HG03439 (cell line): ENCODE data around the gene LENG8.
"Not testable (repeated sequence)": the region's sequence is repeated elsewhere in the genome, so short reads cannot be mapped to it uniquely, and the experiment has no call there.

Source experiments
- ATAC-seq: cut with Tn5 transposase; IDR thresholded peaks from one replicate; pipeline ENCODE4 v1.9.1; 2021; ENCODE audit warnings: mild to moderate bottlenecking, moderate library complexity; ENCODE audit not compliant: unreplicated experiment

The LENG8 gene

DNA sequence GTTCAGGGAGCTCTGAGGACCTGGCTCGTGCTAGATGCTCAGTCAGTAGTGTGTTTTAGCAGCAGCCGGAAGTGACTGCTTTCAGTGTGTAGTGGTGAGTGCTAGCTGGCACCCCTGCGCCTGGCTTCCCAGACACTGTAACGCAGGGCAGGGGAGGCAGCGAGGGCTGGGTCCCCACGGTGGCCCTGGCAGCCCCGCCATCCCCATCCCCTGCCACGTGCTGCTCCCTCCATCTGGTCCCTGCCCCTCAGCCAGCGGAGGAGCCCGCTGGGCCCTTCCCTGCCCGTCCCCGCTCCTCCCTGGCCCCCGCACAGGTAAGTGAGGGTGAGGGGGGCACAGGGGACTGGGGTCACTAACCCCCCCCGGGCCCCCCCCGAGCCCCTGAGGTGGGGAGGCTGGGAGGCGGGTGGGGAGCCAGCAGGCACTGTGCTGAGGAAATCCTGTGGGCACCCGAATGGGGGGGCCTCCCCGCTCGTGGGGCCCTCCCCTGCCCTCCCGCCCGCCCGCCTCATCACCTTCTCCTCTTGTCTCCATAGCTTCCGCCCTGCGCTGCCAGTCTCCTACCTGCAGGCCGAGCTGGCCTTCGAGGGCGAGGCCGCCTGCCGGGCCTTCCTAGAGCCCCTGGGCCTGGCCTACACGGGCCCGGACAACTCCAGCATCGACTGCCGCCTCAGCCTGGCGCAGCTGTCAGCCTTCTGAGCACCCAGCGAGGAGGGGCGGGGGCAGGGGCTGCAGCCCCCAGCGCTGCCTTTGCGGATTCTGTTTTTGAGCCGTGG is 11.4 kb downstream of the LENG8 start:
- no peak for ATAC-seq

DNA sequence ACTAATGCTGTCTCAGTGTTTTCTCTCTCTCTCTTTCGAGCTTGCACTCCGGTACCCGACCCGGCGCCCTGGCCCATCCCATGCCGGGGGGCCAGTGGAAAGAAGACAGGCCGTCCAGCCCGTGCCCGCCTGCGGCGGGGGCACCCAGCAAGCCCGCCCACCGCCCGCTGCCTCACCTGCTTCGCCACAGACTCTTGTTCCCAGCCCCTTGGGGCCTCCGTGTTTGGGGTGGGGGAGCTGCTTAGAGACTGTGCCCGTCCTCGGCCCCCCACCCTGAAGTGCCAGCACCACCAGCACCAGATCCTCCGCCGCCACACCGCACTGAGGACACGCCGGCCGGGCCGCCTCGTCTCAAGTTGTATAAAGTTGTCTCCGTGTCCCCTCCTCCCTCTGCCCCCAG is 12.2 kb downstream of the LENG8 start:
- ATAC-seq = no peak

DNA sequence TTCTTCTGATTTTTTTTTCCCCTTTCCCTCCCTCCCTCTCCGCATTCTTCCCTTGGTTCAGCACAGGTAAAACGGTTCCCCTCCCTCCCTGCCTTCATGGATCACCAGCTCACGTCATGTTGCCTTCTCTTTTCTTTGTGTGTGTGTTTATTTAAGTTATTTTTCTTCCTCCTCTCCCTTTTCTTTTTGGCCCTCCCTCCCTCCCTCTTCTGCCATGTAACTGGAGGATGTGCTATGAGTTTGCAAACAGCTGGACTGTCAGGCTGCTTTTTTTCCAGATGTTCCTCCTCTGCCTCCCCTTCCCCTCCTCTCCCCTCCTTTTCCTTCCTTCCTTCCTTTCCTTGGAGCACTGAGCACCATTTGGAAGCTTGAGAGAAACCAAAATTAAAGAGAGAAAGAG is 12.6 kb downstream of the LENG8 start:
- ATAC-seq = no peak

DNA sequence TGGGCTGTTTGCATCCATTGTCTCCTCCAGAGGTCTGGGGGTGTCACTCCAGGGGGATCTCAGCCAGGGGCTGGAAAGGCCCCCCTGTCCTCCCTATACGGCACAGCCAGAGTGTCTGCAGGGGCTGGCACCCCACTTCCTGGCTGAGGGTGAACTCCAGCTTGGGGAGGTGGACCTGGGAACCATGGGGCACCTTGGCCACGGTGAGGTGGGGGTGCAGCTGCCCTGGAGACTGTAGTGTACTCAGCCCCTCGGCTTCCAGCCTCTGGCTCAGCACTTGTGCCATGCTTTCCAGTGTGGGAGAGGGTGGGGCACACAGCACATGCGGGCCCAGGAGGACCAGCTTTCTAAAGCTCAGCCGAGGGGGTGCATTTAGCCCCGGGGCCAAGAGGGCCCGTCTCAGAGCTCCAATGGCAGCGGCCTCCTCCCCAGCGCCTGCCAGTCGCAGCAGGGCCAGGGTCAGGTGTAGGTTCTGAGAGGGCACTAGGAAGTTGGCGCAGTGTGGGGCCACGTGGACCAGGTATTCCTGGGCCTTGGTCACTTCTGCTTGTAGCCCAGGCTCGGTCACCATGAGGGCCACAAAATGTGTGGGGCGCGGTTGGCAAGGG is 13.2 kb downstream of the LENG8 start:
- ATAC-seq = no peak

DNA sequence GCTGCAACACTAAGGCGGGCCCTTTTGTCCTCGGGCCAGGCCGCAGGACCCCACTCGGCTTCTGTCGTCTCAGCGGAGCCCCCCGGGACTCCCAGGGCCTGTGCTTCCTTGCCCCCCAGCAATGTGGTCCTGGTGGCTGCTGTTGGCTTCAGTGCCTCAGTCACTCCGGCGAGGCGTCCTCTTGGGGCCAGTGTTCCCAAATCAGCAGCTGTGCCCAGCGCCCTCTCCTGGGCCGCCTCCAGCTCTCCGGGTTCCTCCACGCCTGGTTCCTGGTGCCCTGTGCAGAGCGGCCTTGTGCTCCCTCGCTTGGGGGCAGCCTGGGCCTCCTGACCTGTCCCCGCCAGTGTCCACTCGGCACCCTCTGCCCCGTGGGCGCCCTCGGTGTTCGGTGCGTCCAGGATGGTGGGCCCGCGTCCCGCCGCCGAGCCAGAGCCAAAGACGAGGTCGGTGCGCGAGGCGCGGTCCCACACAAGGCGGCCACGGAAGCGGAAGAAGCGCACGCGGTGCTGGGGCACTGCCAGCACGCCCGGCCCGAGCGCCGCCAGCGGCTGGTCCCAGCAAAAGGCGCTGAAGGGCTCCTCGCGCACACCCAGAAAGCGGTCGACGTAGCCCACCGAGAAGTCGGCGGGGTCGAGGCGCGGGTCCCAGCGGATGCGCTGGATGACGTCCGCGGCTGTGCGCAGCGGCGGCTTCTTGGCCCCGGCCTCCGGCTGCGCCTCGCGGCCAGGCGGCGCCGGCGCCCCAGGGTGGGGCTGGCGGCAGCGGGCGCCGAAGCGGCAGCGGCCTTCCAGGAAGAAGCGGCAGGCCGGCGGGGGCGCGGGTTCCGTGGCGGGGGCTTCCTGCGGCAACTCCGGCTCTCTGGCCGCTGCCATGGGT is 13.9 kb downstream of the LENG8 start:
- peak; percentile 22 for ATAC-seq

DNA sequence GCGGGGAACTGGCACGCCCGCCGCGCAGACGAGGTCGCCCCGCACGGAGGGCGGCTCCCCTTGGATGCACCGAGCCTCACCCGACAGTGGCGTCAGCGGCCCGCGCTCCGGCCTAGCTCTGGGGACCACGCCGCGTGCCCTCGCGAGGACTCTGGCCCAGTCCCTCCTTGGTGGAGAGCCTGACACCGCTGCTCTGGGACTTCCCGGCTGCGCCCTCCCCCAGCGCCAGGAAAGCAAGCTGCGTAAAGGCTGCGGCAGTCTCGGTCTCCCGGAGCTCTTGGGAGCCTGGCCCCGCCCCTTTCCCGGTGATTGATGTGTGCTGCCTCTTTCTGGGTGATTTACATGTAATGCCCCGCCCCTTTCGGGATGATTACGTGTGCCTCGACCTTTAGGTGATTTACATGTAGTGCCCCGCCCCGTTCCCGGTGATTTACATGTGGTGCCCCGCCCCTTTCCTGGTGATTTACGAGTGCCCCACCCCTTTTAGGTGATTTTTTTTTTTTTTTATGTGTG is 14.6 kb downstream of the LENG8 start, which contains the start of gene LENG9:
LENG9 (minus strand) TSS at position 248 of the 513 bp plus-strand sequence. CDS start 252 bp downstream, outside the sequence.
- ATAC-seq = peak; percentile 55

DNA sequence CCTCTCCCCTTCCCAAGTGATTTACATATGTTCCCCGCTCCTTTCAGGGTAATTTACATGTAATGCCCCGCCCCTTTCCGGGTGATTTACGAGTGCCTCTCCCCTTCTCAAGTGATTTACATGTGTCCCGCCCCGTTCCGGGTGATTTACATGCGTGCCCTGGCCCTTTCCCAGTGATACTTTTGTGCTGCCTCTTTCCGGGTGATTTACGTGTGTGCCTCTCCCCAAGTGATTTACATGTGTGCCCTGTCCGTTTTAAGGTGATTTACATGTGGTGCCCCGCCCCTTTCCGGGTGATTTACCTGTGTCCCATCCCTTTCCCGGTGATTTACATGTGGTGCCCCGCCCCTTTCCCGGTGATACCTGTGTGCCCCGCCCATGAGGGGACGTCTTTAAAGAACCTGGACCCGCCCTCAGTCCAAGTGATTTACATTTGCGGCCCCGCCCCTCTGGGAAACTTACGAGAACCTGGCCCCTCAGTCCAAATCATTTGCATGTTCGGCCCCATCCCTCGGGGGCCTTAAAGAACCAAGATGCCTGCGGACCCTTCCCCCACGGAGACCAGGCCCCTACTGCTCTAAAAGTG is 15.1 kb downstream of the LENG8 start:
- ATAC-seq = peak; percentile 46

DNA sequence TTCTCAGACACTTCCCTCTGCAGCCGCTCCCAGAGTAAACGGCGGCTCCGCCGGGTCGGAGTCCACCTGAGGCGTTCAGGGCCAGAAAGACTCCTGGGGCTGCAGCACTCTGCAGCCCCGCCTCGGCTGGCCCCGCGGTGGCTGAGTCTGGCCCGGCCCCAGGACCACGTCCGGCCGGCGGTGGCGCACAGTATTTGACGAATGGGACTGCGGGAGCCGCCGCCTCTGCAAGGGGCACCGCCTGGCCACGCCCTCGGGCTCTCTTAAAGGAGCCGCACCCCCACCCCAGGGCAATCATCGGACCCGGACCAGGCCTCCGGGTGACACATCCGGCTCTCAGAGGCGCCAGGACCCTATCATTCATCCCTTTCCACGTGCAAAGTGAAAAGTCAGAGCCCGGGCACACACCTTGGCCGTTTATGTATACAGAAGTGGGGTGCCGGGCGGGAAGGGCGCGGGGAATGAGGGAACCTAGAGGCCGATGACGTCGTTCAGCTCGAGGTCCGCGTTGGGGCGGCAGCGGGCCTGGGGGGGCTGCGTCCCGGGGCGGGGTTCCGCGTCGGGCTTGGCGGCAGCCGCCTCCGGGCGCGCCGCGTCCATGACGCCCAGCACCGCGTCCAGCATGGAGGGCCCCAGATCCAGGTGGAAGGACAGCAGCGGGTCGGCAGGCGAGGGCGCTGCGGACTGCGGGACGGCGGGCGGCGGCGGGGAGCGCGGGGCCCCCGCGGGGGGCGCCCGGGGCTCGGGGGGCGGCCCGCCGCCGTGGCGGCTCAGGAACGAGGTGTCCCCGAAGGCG is 15.8 kb downstream of the LENG8 start:
- peak; percentile 33 for ATAC-seq

DNA sequence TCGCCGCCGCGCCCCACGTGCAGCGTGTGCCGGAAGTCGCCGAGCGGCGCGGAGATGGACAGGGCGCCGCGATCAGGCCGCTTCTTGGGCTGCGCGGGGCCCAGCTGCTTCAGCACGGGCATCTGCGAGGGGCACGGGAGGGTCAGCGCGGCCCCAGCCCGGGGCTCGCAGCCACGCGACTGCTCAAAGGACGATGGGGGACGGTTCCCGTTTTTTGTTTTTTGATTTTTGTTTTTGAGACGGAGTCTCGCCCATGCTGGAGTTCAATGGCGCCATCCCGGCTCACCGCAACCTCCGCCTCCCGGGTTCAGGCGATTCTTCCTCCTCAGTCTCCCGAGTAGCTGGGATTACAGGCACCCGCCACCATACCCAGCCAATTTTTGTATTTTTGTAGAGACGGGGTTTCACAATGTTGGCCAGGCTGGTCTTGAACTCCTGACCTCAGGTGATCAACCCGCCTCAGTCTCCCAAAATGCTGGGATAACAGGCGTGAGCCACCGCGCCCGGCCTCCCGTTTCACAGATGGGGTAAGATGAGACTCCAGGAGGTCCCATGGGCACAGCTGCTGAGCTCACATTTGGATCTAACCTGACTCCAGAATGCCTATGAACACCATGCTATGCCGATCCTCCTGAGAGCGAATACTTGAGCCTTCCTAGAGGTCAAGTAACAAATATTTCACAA is 16.6 kb downstream of the LENG8 start:
- ATAC-seq = no peak

DNA sequence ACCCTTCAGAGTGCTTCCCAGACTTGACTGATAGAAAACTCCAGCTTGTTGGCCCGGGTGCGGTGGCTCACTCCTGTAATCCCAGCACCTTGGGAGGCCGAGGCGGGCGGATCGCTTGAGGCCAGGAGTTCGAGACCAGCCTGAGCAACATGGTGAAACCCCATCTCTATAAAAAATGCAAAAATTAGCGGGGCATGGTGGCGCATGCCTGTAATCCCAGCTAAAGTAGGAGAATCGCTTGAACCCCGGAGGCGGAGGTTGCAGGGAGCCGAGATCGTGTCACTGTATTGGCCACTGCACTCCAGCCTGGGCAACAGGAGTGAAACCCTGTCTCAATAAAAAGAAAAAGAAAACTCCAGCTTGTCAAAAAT is 17.1 kb downstream of the LENG8 start:
- not testable (repeated sequence) for ATAC-seq

DNA sequence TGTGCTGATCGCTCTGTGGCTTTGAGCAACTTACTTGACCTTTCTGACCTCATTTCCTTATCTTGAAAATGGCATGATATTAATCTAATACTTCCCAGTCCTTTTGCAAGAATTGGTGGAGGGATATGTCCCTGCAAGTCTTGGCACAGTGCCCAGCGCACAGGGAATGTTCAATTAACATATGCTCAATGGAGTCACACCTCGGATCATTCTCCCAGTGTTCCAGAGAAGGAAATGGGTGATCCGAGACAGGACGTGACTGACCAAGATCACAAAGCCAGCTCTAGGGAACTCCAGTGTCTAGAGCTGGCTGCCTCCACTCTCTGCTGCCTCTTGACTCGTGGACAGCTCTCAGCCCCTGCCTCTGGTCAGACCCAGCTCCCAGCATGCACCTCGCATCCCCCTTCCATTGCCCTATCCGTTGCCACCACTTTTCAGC is 20.5 kb downstream of the LENG8 start:
- ATAC-seq = no peak

DNA sequence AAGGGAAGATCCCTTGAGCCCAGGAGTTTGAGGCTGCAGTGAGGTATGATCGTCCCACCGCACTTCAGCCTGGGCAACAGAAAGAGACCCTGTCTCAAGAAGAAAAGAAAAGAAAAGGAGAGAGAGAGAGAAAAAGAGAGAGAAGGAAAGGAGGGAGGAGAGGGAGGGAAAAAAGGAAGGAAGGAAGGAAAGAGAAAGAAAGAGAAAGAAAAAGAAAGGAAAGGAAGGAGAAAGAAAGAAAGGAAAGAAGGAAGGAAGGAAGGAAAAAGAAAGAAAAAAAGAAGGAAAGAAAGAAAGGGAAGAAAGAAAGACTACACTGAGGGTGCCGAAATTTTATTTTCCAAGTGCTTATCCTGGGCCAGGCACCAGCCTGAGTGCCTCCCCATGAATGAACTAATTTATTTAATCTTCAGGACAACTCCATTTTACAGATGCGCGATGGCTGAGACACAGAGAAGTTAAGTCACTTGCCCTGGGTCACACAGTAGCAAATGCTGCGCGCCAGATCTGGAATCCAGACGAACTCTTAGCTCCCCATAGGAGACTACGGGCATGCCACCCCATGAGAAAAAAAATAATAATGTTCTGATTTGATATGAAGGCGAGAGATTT is 21.4 kb downstream of the LENG8 start:
- ATAC-seq = no peak

DNA sequence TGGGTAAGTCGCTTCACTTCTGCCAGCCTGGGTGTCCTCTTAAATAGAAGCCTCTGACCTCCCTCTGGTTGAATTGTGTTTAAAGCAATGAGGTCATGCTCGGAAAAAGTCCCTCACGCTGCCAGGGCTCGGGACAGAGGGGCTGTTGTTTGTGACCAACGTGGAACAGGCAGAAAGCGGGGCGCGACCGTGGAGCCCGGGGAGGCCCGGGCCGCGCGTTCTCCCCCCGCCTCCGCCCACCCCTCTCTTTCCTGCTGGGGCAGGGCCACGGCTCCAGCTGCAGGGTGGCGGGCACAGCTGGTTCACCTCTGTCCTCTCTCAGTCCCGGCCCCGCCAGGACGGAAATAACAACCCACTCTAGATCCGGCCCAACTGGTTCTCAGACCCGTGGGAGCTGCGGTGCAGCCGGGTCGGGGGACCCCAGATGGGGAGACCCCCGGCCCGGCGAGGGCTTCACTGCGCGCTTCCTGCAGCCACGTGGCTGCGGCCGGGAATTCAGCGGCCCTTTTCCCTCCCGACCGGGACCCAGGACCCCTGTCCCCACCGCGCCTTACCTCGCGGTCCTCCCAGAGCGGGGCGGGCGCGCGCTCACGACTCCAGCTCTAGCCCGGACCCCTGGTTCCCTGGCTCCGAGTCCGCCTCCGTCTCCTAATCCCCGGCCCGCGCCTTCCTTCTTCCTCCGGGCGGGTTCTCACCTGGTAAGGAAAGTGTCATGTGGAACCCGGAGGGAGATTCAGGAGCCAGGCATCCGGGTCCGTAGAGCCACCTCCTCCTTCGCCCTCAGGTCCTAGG is 22.2 kb downstream of the LENG8 start:
- ATAC-seq = no peak

DNA sequence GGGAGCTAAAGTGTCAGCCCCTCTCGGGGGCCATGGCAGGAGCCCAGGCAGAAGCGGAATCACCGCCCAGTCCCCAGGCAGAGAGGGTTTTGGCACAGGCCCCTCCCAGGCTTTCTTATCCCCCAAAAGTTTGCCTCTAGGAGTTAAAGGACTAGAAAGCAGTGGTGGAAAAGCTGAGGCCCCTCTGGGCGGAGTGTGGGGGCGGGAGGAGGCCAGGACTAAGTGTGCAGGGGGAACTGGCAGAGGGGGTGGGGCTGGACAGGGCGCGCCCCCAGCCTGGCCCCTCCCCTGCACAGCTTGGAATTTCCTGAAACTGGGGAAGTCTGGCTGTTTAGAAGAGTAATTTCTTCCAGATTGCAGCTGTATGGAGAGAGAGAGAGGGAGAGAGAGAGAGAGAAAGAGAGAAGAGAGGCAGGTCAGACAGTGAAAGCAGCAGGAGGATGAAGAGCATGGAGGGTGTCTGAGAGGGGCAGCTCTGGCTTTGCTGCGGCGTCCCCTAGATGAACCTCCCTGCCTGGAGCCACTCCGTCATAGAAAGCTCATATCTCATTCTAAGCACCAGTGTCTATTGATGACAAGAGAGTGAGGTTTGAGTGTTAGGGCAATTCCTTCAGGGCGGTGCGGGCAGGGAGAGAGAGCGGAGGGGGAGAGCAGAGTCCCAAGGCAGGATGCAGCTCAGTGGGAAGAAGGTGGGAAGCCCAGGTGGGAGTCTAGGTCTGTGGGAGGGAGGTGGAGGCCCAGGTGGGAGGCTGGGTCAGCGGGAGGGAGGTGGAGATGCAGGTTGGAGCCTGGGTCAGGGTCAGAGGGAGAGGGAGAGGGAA is 24.3 kb downstream of the LENG8 start, which contains the start of gene CDC42EP5:
CDC42EP5 (minus strand) TSS at position 226 of the 821 bp plus-strand sequence. CDS start 7,749 bp downstream, outside the sequence.
- no peak for ATAC-seq

DNA sequence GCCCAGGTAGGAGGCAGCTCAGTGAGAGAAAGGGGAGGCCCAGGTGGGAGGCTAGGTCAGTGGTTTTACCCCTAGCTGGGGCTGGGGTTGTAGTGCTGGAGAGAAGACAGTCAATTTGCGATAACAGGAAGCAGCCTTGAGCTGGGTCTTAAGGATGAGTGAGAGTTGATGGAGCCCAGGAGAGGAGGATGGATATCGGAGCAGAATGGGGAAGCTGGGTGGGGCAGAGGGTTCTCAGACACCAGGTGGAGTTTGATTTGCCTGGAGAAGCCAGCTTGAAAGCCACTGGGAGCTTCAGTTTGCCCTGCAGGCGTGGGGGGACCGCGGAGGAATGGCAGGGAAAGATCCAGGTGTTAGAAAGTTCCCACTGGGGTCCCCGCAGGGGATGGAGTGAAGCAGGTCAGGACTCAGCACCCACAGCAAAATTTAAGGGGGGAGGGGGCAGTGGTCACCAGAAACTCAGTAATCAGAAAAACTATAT is 24.9 kb downstream of the LENG8 start:
- no peak for ATAC-seq

DNA sequence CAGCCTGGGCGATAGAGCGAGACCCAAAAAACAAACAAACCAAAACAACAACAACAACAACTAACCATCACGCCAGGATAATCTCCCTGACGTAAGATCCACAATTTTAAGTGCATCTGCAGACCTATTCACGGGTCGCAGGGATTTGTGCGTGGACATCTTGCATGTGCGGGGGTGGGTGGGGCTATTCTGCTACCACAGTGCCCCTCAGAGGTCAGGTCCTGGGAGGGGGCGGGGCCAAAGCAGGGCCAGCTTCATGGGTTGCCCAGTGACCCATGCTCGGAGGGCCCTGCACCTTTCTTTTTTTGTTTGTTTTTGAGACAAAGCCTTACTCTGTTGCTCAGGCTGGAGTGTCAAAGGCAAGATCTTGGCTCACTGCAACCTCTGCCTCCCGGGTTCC is 26.7 kb downstream of the LENG8 start:
- no peak for ATAC-seq

DNA sequence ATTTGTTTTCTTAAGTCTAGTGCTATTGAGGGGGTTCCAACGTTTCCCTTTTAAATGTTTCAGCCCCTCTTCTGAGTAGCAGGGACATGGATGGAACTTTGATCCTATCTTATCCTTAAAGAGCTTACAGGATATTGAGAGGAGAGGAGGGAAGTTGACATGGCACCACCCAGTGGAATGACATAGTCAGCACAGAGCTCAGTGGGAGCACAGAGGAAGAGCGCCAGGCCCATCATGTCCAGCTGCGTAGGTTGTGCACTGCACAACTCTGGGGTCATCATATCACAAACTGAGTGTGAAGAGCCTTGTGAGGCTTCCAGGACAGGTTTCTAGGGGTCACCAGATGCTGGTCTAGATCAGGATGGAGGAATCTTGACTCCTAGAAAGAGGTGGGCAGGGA is 28.7 kb downstream of the LENG8 start:
- no peak for ATAC-seq
